Epithelial cell of esophagus (primary cell): ENCODE measurements around the gene IVD.

Experiments
- DNase-seq: peaks from one replicate; pipeline ENCODE4 v3.0.0; 2010; ENCODE audit warnings: low read depth
- H3K4me3 ChIP-seq: 2 replicates; pipeline ENCODE4 v1.5.1; 2011; ENCODE audit warnings: mild to moderate bottlenecking, low read length, control low read depth
- TF ChIP-seq, protein P1 (sequence below): IDR thresholded peaks from 2 replicates; pipeline ENCODE4 v1.5.1; 2011; ENCODE audit warnings: low read depth, mild to moderate bottlenecking, low read length, control low read depth, inconsistent platforms; ENCODE audit not compliant: insufficient read depth; ENCODE audit errors: missing control alignments

Gene IVD

DNA sequence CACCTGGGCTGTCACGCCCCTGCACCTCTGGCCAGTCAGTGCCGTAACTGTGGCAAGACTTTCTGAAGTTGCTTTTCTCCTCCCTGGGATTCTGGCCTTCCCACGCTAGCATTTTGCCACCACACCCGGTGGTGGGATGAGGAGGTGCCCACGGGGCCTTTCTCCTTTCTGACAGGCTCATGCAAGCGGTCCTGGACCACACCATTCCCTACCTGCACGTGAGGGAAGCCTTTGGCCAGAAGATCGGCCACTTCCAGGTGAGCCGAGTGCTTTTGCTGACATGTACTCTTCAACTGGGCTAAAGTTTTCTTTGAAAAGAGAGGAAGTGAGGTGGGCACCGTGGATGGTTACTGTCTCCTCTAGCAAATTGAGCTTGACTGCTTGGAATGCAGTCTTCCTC lies 9.6 kb downstream of the IVD start:
- no peak for DNase-seq
- H3K4me3 ChIP-seq = no peak overlapping the region
- TF ChIP-seq, protein P1, sequence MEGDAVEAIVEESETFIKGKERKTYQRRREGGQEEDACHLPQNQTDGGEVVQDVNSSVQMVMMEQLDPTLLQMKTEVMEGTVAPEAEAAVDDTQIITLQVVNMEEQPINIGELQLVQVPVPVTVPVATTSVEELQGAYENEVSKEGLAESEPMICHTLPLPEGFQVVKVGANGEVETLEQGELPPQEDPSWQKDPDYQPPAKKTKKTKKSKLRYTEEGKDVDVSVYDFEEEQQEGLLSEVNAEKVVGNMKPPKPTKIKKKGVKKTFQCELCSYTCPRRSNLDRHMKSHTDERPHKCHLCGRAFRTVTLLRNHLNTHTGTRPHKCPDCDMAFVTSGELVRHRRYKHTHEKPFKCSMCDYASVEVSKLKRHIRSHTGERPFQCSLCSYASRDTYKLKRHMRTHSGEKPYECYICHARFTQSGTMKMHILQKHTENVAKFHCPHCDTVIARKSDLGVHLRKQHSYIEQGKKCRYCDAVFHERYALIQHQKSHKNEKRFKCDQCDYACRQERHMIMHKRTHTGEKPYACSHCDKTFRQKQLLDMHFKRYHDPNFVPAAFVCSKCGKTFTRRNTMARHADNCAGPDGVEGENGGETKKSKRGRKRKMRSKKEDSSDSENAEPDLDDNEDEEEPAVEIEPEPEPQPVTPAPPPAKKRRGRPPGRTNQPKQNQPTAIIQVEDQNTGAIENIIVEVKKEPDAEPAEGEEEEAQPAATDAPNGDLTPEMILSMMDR = no peak

DNA sequence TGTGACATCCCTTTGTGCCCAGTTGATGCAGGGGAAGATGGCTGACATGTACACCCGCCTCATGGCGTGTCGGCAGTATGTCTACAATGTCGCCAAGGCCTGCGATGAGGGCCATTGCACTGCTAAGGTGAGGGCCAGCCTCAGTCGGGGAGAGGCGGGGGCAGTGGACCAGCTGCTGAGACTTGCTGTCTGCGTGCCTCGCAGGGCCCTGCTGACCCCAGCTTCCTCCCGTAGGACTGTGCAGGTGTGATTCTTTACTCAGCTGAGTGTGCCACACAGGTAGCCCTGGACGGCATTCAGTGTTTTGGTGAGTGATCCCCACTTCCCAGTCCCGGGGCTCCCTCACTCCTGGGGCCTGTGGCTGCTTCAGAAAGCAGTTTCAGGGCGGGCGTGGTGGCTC lies 10.5 kb downstream of the IVD start:
- H3K4me3 ChIP-seq = no peak overlapping the region
- DNase-seq = no peak
- TF ChIP-seq, protein P1 = no peak

DNA sequence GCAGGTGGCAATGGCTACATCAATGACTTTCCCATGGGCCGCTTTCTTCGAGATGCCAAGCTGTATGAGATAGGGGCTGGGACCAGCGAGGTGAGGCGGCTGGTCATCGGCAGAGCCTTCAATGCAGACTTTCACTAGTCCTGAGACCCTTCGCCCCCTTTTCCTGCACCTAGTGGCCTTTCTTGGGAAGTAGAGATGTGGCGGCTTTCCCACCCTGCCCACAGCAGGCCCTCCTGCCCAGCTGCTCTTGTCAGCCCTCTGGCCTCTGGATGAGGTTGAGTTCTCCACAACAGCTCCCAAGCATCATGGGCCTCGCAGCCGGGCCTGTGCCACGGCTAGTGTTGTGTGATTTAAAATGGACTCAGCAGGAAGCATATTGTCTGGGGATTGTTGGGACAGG lies 12.5 kb downstream of the IVD start:
- no peak overlapping the region for H3K4me3 ChIP-seq
- no peak for DNase-seq
- TF ChIP-seq, protein P1 = no peak

DNA sequence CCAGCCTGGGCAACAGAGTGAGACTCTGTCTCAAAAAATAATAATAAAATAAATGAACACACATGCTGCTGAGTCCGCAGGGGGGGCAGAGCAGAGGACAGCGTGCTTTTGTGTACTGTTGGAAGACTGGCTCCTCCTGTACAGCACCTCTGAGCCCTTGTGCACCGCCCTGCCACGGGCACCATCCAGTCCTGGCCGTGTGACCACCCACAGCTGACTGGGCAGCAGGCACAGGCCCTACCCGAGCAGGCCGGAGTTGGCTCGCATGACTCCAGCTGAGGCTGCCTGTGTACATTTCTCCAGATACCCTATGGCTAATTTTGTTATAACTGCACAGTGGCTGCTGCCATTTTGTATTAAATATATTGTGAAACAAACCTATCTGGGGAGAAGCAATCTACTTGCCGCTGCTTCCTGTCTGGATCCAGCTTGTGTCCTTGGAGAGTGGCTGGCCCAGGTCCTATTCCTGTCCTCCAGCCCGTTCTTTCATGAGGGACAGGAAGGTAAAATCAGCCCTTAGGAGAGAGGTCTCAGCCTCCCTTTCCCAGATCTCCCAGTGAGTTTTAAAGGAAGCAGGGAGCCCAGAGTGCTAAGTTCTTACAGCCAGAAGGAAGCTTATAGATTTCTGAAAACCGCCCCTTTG lies 14.6 kb downstream of the IVD start:
- TF ChIP-seq, protein P1 = no peak
- H3K4me3 ChIP-seq = no peak overlapping the region
- no peak for DNase-seq

DNA sequence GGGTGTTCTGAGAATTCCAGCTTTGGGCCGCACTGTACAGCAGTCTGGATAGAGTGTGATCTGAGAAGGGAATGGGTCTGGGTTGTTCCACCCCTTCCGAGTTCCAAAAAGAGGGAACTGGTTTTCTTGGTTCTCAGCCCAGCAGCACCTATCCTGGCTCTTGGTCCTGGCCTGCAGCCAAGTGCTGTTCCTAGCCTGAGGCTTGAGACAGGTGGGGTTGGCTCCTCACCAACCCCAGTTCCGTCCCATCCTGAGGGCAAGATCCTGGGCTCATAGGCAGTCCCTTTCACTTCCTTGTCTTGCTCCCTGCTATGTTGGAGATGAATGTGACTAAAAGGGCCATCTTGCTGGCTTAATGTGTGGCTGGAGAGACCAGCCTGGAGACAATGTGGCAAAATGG lies 15.2 kb downstream of the IVD start:
- TF ChIP-seq, protein P1 = no peak
- DNase-seq = peak; percentile 78
- no peak overlapping the region for H3K4me3 ChIP-seq

DNA sequence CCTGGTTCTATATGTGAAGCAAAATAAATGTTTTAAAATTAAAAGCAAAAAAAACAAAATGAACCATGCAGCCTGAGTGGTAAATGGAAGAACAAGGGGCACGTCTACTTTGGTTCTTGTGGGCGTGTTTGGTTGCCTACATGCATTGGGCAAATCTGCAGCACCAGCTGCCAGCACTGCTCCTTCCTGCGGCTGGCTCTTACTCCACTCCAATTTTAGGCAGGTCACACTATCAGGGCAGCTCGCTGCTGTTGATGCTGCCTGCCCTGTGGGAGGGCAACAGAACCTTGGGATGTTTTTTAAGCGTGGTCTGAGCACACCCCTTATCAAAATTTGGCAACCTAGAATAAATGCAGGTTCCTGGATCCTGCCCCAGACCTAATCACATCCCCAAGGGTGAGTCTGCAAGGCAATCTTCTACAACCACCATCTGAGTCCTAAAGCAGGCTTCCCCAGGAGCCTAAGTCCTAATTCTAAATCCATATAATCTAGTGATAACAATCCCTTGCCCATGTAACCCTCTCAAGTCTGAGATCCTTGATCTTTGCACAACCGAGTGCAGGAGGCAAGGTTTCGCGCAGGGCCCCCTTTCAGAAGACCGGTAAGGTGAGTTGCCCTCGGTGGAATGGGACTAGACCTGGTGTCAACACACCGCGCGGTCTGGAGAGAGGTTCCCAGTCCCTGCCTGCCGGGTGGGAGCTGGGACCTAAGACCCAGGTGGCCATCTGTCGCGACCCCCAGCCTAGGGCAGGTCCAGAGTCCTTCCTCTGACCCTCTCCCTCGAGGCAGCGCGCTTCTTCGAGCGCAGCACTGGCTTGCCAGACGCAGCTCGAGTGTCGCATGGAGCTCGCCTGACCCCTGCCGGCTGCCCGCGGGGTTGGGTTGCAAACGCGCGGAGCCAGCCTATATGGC lies 15.9 kb downstream of the IVD start:
- DNase-seq = peak; percentile 74
- H3K4me3 ChIP-seq = no peak overlapping the region
- TF ChIP-seq, protein P1 = peak; percentile 94
